CMK (cell line): ENCODE measurements around the gene SWAP70.
A peak's percentile ranks its signal among the peaks of the same experiment; 100 is the strongest.

ENCODE experiments used
- DNase-seq: peaks from one replicate; pipeline ENCODE4 v3.0.0-alpha.2; 2010; ENCODE audit warnings: low read depth

The SWAP70 gene

GRCh38 chr11:9651899-9652748 is 11.8 kb upstream of the SWAP70 start:
- DNase-seq = peak; percentile 97

GRCh38 chr11:9653871-9654270 is 10.0 kb upstream of the SWAP70 start:
- DNase-seq = no peak

GRCh38 chr11:9656864-9657263 is 7.0 kb upstream of the SWAP70 start:
- no peak for DNase-seq

DNA sequence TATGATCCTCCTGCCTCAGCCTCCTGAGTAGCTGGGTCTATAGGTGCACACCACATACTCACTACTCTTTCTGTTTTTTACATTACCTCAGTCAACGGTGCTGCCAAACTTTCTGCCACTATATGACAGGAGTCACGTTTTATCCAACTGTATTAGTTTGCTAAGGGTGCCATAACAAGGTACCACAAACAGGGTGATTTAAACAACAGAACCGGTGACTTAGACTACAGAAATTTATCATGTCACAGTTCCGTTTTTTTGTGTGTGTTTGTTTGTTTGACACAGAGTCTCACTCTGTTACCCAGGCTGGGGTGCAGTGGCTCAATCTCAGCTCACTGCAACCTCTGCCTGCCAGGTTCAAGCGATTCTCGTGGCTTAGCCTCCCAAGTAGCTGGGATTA is 6.3 kb upstream of the SWAP70 start:
- DNase-seq = no peak

GRCh38 chr11:9660886-9661285 is 3.0 kb upstream of the SWAP70 start:
- no peak for DNase-seq

DNA sequence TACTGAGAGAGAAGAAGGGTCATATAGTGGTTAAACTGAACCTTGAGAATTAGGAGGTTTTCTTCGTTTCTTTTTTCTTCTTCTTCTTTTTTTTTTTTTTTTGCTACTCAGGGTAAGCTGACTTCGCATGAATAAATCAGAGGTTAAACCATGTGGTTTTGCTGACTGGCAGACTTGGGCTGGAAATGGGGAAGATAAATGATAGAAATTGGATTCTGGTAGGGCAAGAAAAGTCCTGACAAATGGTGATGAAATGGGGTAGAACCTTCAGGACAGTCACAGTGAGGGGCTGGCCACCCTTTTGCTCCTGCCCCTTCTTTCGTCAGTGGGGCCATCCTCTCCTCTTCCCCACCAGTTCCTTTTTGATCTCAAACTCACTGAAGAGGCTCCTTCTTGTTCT is 1.6 kb upstream of the SWAP70 start:
- DNase-seq = no peak

GRCh38 chr11:9664276-9665171 is 647 bp downstream of the SWAP70 start:
- DNase-seq = no peak

- no peak for DNase-seq
These were observed 1.9 kb downstream of the SWAP70 start for GRCh38 chr11:9665749-9666148.

- DNase-seq = no peak
These were observed 6.1 kb downstream of the SWAP70 start for GRCh38 chr11:9669954-9670353.

DNA sequence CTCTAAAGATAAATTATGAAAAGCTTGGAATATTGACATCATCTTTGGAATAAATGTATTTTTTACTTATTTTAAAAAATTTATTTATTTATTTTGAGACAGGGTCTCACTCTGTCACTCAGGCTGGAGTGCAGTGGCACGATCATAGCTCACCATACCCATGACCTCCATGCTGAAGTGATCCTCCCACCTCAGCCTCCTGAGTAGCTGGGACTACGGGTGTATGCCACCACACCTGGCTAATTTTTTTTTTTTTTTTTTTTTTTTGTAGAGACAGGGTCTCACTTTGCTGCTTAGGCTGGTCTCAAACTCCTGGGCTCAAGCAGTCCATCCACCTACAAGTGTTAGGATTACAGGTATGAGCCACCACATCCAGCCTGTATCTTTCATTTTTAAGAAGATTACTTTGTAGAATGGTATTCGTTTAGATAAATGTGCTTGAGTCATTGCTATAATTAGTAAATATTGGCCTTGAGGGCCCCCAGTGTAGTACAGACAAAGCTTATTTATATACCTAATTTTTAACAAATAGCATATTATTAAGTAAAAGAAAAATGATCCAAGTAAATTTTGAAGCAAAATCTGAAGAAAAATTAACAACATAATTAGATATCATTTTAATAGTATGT is 8.5 kb downstream of the SWAP70 start:
- DNase-seq = no peak

GRCh38 chr11:9672918-9673317 is 9.0 kb downstream of the SWAP70 start:
- no peak for DNase-seq

DNA sequence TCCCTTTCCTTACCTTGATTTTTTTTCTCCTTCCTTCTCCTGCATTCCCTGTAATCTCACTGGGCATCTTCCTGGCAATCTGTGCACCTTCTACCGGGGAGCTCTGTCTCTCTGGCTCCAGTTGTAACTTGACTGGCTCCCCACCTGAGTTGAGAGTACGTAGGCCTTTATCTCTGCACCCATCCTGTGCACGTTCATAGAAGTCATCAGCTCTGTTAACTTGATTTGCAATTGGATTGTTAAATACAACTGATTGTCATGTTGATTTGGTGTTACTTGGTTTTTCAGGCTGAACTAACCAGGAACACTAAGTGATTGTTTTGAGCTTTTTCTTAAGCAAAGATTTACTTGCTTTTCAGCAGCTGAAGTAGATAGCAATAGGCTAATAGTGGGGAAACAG is 11.8 kb downstream of the SWAP70 start:
- DNase-seq = no peak

DNA sequence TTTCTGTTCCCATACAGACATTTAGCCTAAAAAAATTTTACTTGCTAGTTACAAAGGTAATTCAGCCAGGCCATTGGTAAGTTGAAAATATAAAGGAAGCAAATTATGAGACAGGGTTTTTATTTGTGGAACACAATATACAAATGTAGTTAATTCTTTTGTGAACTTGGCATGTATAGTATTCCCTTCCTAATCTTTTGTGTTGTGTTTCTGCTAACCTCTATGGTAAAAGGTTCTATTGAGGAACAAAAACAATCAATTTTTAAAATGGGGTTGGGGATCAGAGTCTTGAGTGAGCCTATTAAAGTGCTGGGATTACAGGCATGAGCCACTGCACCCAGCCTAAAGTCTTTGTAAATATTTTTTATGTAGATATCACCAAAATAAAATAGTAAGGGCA is 14.1 kb downstream of the SWAP70 start:
- no peak for DNase-seq

DNA sequence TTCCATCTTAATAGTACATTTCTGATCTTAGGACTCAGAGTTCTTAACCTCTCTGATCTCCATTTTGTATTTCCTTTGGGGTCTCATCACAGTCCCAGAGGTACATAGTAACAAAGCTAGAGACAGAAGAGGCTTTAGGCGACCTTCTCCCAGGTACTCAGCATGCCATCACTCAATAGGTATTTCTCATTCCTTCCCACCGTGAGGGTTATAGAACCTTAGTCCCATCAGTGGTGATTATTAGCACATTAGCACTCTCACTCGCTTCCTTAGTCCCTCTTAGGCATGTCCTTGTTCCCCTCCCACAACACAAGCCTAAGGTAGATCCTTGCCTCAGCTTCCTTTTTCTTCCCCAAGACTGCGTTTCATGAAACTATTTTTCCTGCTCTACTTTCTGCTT is 14.7 kb downstream of the SWAP70 start:
- DNase-seq = no peak

DNA sequence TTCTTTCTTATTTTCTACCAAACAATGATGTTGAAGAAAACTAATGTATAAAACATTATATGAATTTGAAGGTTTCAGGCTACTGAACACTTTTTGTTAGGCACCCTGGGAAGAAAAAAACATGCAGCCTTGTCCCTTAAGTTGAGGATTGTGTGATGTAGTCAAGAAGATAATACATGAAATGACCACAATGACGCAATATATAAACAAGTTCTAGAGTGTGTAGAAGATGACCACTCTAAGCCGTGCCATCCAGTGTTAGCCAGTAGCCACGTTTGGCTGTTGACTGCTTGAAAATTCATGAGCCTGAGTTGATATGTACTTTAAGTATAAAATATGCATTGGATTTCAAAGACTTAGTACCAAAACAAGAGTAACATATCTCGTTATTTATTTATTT is 16.2 kb downstream of the SWAP70 start:
- no peak for DNase-seq

DNA sequence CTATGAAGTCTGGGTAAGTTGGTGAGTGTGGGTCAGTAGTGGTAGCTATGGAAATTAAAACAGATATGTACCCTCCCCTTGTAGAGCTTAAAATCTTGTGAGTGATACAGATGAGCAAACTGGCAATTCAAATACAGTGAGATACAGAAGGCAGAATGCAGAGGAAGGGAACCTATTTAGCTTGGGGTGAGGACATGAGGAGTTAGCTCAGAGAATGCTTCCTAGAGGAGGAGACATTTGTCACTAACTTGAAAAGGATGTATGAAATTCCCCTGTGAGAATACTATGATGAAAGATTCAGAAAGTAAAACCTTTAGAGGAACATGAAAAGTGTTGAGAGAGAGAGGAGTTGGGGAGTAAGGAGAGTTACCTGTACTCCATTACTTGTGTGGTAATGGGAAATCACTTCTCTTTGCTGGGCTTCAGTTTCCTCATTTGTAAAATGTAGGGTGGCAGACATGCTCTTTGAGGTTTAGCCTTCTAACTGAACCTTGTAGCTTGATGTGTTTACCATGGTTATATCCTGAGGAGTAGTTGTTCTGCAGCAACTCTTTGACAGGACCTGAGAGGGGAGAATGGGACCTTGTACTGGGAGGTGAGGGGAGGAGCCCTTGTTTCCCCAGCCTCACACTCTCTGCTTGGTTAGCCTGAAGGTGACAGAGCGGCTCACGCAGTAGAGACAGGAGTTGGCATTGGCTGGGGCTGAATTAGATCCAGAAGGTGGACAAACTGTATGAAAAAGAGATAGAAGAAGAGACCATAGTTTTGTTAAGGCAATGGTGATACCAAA is 17.9 kb downstream of the SWAP70 start:
- DNase-seq = no peak

GRCh38 chr11:9687711-9688477 is 24.0 kb downstream of the SWAP70 start:
- no peak for DNase-seq

- no peak for DNase-seq
These were observed 25.0 kb downstream of the SWAP70 start for GRCh38 chr11:9688716-9689511.

DNA sequence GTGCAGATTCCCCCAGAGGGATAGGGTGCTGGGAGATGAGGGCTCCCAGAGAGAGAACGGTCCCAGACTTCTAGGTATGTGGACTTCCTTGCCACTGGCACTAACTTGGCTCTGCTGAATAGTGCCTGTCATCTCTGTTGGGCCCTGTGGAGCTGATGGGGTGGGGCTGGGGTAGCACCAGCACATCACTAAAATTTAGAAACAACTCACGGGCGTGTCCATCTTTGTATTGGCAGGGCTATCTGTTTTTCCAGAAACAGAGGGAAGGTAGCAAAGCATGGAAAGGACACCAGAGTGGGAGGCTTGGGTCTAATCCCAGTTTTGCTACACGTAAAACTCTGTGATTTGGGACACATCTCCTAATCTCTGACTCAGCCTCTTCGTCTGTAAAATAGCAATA is 25.8 kb downstream of the SWAP70 start:
- no peak for DNase-seq

GRCh38 chr11:9691865-9692264 is 28.0 kb downstream of the SWAP70 start:
- DNase-seq = no peak
